IMR-90 (cell line): ENCODE results near the gene RASL11B. TPM values are rescaled to one million over a fixed set of nuclear protein-coding genes. Genes with fewer than 3 reads are reported as not detected.

Source experiments
- ATAC-seq: fragments of 200-7000 bp; cut with Tn5 transposase; 2 replicates; pipeline ENCODE4 v1.9.1; 2020; ENCODE audit warnings: low read depth, mild to moderate bottlenecking, moderate library complexity
- BruUV-seq: library from RNA; stranded (reverse); fragments of 400-500 nt; replicated peaks from 2 replicates; lab custom pipeline; 2021; lab: Mats Ljungman, UMichigan
- CTCF ChIA-PET: fragments of 300-600 bp; formaldehyde crosslinking; extraction: SDS; loops from one replicate; lab custom pipeline; 2021; ENCODE audit warnings: antibody characterized with exemption; lab: Yijun Ruan, JAX
- POLR2A ChIA-PET: fragments of 300-600 bp; sonication (Branson Sonifier 250); formaldehyde crosslinking; loops from one replicate; lab custom pipeline; 2022; ENCODE audit warnings: antibody characterized with exemption; ENCODE audit not compliant: unreplicated experiment; lab: Charles Lee
- DNase-seq: peaks from one replicate; pipeline ENCODE4 v3.0.0; 2013
- H2AFZ ChIP-seq: replicated peaks from 2 replicates; pipeline ENCODE3; 2013; ENCODE audit warnings: low read length, mild to moderate bottlenecking; ENCODE audit not compliant: poor library complexity
- H2AK5ac ChIP-seq: 2 replicates; pipeline ENCODE4 v1.6.1; 2013; ENCODE audit warnings: low read depth, low read length, inconsistent platforms
- H2AK9ac ChIP-seq: replicated peaks from 2 replicates; pipeline ENCODE3; 2013; ENCODE audit warnings: mild to moderate bottlenecking, low read depth, low read length, moderate library complexity; ENCODE audit not compliant: poor library complexity
- H2BK120ac ChIP-seq: 2 replicates; pipeline ENCODE4 v1.6.1; 2013; ENCODE audit warnings: low read depth, low read length, inconsistent platforms
- H2BK15ac ChIP-seq: 3 replicates; pipeline ENCODE4 v1.6.1; 2013; ENCODE audit warnings: low read depth, low read length, inconsistent platforms
- H2BK20ac ChIP-seq: 2 replicates; pipeline ENCODE4 v1.6.1; 2013; ENCODE audit warnings: low read depth, mild to moderate bottlenecking, inconsistent platforms, low read length, moderate library complexity
- H2BK5ac ChIP-seq: 2 replicates; pipeline ENCODE4 v1.6.1; 2013; ENCODE audit warnings: mild to moderate bottlenecking, low read depth, low read length, inconsistent platforms; ENCODE audit not compliant: poor library complexity, severe bottlenecking
- H3K14ac ChIP-seq: replicated peaks from 2 replicates; pipeline ENCODE4 v1.6.1; 2013; ENCODE audit warnings: low read depth, low read length, inconsistent platforms
- H3K18ac ChIP-seq: 2 replicates; pipeline ENCODE4 v1.6.1; 2013; ENCODE audit warnings: low read depth, low read length, control low read depth
- H3K23ac ChIP-seq: 2 replicates; pipeline ENCODE4 v1.6.1; 2013; ENCODE audit warnings: low read depth, low read length, inconsistent platforms
- H3K27ac ChIP-seq: 2 replicates; pipeline ENCODE4 v1.5.1; 2013; ENCODE audit warnings: mild to moderate bottlenecking, control low read depth, low read length; ENCODE audit not compliant: insufficient read depth
- H3K27me3 ChIP-seq: 2 replicates; pipeline ENCODE4 v1.6.1; 2013; ENCODE audit warnings: low read length; ENCODE audit not compliant: control insufficient read depth, insufficient read depth
- H3K36me3 ChIP-seq: 2 replicates; pipeline ENCODE4 v1.6.1; 2013; ENCODE audit warnings: low read length, mixed read lengths; ENCODE audit not compliant: control insufficient read depth, insufficient read depth
- H3K4ac ChIP-seq: 2 replicates; pipeline ENCODE4 v1.6.1; 2013; ENCODE audit warnings: low read depth, low read length, inconsistent platforms
- H3K4me1 ChIP-seq: 2 replicates; pipeline ENCODE4 v1.6.1; 2013; ENCODE audit warnings: low read length, mixed read lengths; ENCODE audit not compliant: control insufficient read depth, insufficient read depth
- H3K4me2 ChIP-seq: 2 replicates; pipeline ENCODE4 v1.6.1; 2013; ENCODE audit warnings: low read depth, mild to moderate bottlenecking, control low read depth, low read length, moderate library complexity
- H3K4me3 ChIP-seq: 2 replicates; pipeline ENCODE4 v1.5.1; 2013; ENCODE audit warnings: low read depth, mild to moderate bottlenecking, control low read depth, low read length, moderate library complexity; ENCODE audit not compliant: insufficient read depth
- H3K56ac ChIP-seq: 2 replicates; pipeline ENCODE4 v1.6.1; 2013; ENCODE audit warnings: low read length, inconsistent platforms; ENCODE audit not compliant: insufficient read depth; ENCODE audit errors: extremely low read depth
- H3K79me1 ChIP-seq, 2 experiments: 2 replicates each; pipeline ENCODE4 v1.6.1; 2013; ENCODE audit warnings: low read length in 2 of 2, inconsistent platforms in 1 of 2, low read depth in 1 of 2
- H3K9ac ChIP-seq: 2 replicates; pipeline ENCODE4 v1.6.1; 2013; ENCODE audit warnings: low read depth, low read length, control low read depth
- H3K9me1 ChIP-seq: 2 replicates; pipeline ENCODE4 v1.6.1; 2013; ENCODE audit warnings: low read length, inconsistent platforms; ENCODE audit not compliant: insufficient read depth
- H3K9me3 ChIP-seq: 2 replicates; pipeline ENCODE4 v1.6.1; 2013; ENCODE audit warnings: low read length; ENCODE audit not compliant: control insufficient read depth, insufficient read depth
- H4K20me1 ChIP-seq: 2 replicates; pipeline ENCODE4 v1.6.1; 2013; ENCODE audit warnings: low read length, inconsistent platforms; ENCODE audit not compliant: insufficient read depth
- H4K5ac ChIP-seq: 2 replicates; pipeline ENCODE4 v1.6.1; 2013; ENCODE audit warnings: mild to moderate bottlenecking, low read depth, low read length, control low read depth
- H4K8ac ChIP-seq, 2 experiments: 2 replicates each; pipeline ENCODE4 v1.6.1; 2013; ENCODE audit warnings: low read depth in 2 of 2, low read length in 2 of 2, control low read depth in 1 of 2, inconsistent platforms in 1 of 2
- H4K91ac ChIP-seq: 2 replicates; pipeline ENCODE4 v1.6.1; 2013; ENCODE audit warnings: low read depth, low read length, inconsistent platforms; ENCODE audit not compliant: insufficient read depth
- BHLHE40 ChIP-seq: fragments of 150-350 bp; IDR thresholded peaks from 2 replicates; pipeline ENCODE4 v1.6.1; 2016; ENCODE audit warnings: mild to moderate bottlenecking, low read depth, low read length
- CEBPB ChIP-seq: IDR thresholded peaks from 2 replicates; pipeline ENCODE4 v1.6.1; 2012; ENCODE audit warnings: low read depth, low read length, improper control_type of control experiment
- CHD1 ChIP-seq: IDR thresholded peaks from 2 replicates; pipeline ENCODE4 v1.6.1; 2012; ENCODE audit warnings: low read depth, low read length, improper control_type of control experiment
- CTCF ChIP-seq: conservative IDR thresholded peaks from 2 replicates; pipeline ENCODE4 v1.5.1; 2012; ENCODE audit warnings: mild to moderate bottlenecking, low read depth, low read length, improper control_type of control experiment
- ELK1 ChIP-seq: fragments of 150-350 bp; IDR thresholded peaks from 2 replicates; pipeline ENCODE4 v1.6.1; 2016; ENCODE audit warnings: low read depth, mild to moderate bottlenecking, low read length, moderate library complexity, borderline replicate concordance
- MAFK ChIP-seq: IDR thresholded peaks from 2 replicates; pipeline ENCODE4 v1.6.1; 2012; ENCODE audit warnings: low read depth, low read length, improper control_type of control experiment
- MAZ ChIP-seq: IDR thresholded peaks from 2 replicates; pipeline ENCODE4 v1.6.1; 2012; ENCODE audit warnings: low read depth, mild to moderate bottlenecking, low read length, improper control_type of control experiment, moderate library complexity, borderline replicate concordance
- NFE2L2 ChIP-seq: fragments of 150-350 bp; IDR thresholded peaks from 2 replicates; pipeline ENCODE4 v1.6.1; 2016; ENCODE audit warnings: low read depth, mild to moderate bottlenecking, low read length
- POLR2A ChIP-seq: IDR thresholded peaks from 2 replicates; pipeline ENCODE4 v1.6.1; 2012; ENCODE audit warnings: mild to moderate bottlenecking, low read depth, low read length
- RAD21 ChIP-seq: IDR thresholded peaks from 2 replicates; pipeline ENCODE4 v1.6.1; 2012; ENCODE audit warnings: low read length, improper control_type of control experiment
- RCOR1 ChIP-seq: IDR thresholded peaks from 2 replicates; pipeline ENCODE4 v1.6.1; 2012; ENCODE audit warnings: mild to moderate bottlenecking, low read length, improper control_type of control experiment; ENCODE audit not compliant: insufficient replicate concordance
- SMC3 ChIP-seq: fragments of 150-350 bp; IDR thresholded peaks from 2 replicates; pipeline ENCODE4 v1.6.1; 2016; ENCODE audit warnings: low read depth, mild to moderate bottlenecking, antibody characterized with exemption, low read length, moderate library complexity
- USF2 ChIP-seq: fragments of 150-350 bp; IDR thresholded peaks from 2 replicates; pipeline ENCODE4 v1.6.1; 2017; ENCODE audit warnings: mild to moderate bottlenecking, antibody characterized with exemption, low read length, low read depth
- WGBS, 2 experiments: methylation state at CpG; one replicate each; pipeline versions ENCODE4 v1.1.5 to v1.1.7; 2013; ENCODE audit warnings: missing lambda C conversion rate in 2 of 2; ENCODE audit not compliant: insufficient read length in 1 of 2; ENCODE audit errors: extremely low coverage in 2 of 2; 5-methylcytosine and 5-hydroxymethylcytosine counted together
- dilution Hi-C: fragments of 300-500 bp; cut with HindIII; formaldehyde crosslinking; loops from one replicate; pipeline ENCODE4 v1.14.3; 2018; ENCODE audit warnings: low sequenced_read_pairs; ENCODE audit not compliant: unreplicated experiment
- in situ Hi-C: fragments of 300-500 bp; cut with MboI; formaldehyde crosslinking; loops from 3 replicates; pipeline ENCODE4 v1.14.3; 2019; ENCODE audit warnings: low sequenced_read_pairs, inconsistent platforms, mixed read lengths
- intact Hi-C: fragments of 100-400 bp; cut with micrococcal nuclease; formaldehyde crosslinking; loops from 2 replicates; pipeline ENCODE4 v1.10.0; 2022
- polyA plus RNA-seq, 3 experiments: library from polyadenylated mRNA; depleted of rRNA; stranded (reverse); fragments of >200 nt; gene quantifications; 2 replicates each; pipeline ENCODE4 v1.2.3, GENCODE V29; 2012; ENCODE audit warnings: low replicate concordance in 1 of 3
- total RNA-seq: library from RNA; depleted of rRNA; stranded (reverse); fragments of >200 nt; gene quantifications from 2 replicates; pipeline ENCODE4 v1.2.3, GENCODE V29; 2012

RASL11B gene
- total and polyA plus RNA-seq, 2 of the 4 experiments (the other 2 are of a cell fraction): 0.18 to 0.31 TPM

- 0 out of 2 replicates have a peak overlapping the region, but pooled peaks have one; percentile 1 for H2BK120ac ChIP-seq
- H2AK5ac ChIP-seq: no peak overlapping the region
- H3K9me3 ChIP-seq: no peaks in the 10 kb centered on the region
- no peak overlapping the region for H3K23ac ChIP-seq
- no peak for DNase-seq
- no peak for ATAC-seq
- no peak overlapping the region for H4K5ac ChIP-seq
- no TSS peak for BruUV-seq
- H4K91ac ChIP-seq: peak overlapping the region; percentile 28; the same call in 1 of the 2 replicates
- no peaks in the 10 kb centered on the region for H3K27me3 ChIP-seq
- H3K56ac ChIP-seq: no peak overlapping the region
- no peaks in the 10 kb centered on the region; a peak in 1 of 4 replicates for H3K79me1 ChIP-seq
- H2BK20ac ChIP-seq: 0 out of 2 replicates have a peak overlapping the region, but pooled peaks have one; percentile 22
- no peaks in the 10 kb centered on the region; the same call in 1 of the 2 replicates for H4K20me1 ChIP-seq
- no peak overlapping the region for H3K4ac ChIP-seq
- H3K27ac ChIP-seq: no peak overlapping the region
- WGBS, 2 experiments: no CpG with 5 or more reads among the region's 4 CpGs
- no peak overlapping the region for H3K4me3 ChIP-seq
- H3K4me2 ChIP-seq: no peak overlapping the region
- H3K18ac ChIP-seq: no peak overlapping the region
- TF ChIP-seq CEBPB: no peak
- no peak for TF ChIP-seq CTCF
- TF ChIP-seq NFE2L2: no peak
- no peak for TF ChIP-seq MAFK
- TF ChIP-seq USF2: no peak
- no peak for TF ChIP-seq RAD21
- no peak for TF ChIP-seq RCOR1
- TF ChIP-seq ELK1: no peak
- no peak for TF ChIP-seq BHLHE40
- TF ChIP-seq SMC3: no peak
- TF ChIP-seq POLR2A: no peak
- TF ChIP-seq CHD1: no peak
- no peak for TF ChIP-seq MAZ
- H2BK15ac ChIP-seq: no peak overlapping the region
- intact Hi-C loops: no loop called here
- H3K36me3 ChIP-seq: no peaks in the 10 kb centered on the region
- peaks cover 15% of the 10 kb centered on the region for H3K9me1 ChIP-seq
- no peak overlapping the region for H2AFZ ChIP-seq
- ChIA-PET POLR2A (no interaction called here), CTCF (interaction anchor here (1.1 to 1.3 kb wide), 2 partner anchors 8 to 11 kb away, joined by 3 read pairs; no protein-coding TSS in a partner anchor)
- no peak overlapping the region for H2AK9ac ChIP-seq
- no peak overlapping the region for H3K14ac ChIP-seq
- no peak overlapping the region for H2BK5ac ChIP-seq
- no peak overlapping the region for H3K9ac ChIP-seq
- in situ Hi-C loops: no loop called here
- dilution Hi-C loops: no loop called here
- H4K8ac ChIP-seq: no peak overlapping the region
- peaks cover 14% of the 10 kb centered on the region for H3K4me1 ChIP-seq
Measured at GRCh38 chr4:52903273-52903672, 41.2 kb downstream of the RASL11B start.
